Testis (tissue), 3 donors: ENCODE results near the gene DDN. TPM values are rescaled to one million over a fixed set of nuclear protein-coding genes. Genes with fewer than 3 reads are reported as not detected.

Experiments
- DNase-seq: peaks from one replicate; pipeline ENCODE4 v3.0.0-alpha.2; 2019
- H3K27ac ChIP-seq, 2 donors: fragments of 200-600 bp; sonication (generic); one replicate each; pipeline ENCODE4 v1.5.1; 2019
- H3K27me3 ChIP-seq: fragments of 200-600 bp; sonication (generic); one replicate; pipeline ENCODE4 v1.5.1; 2019
- H3K36me3 ChIP-seq: fragments of 200-600 bp; sonication (generic); one replicate; pipeline ENCODE4 v1.5.1; 2017; ENCODE audit warnings: low read depth; ENCODE audit errors: missing control alignments
- H3K4me1 ChIP-seq: fragments of 200-600 bp; sonication (generic); one replicate; pipeline ENCODE4 v1.5.1; 2019
- H3K4me3 ChIP-seq, 2 donors: fragments of 200-600 bp; sonication (generic); one replicate each; pipeline ENCODE4 v1.5.1; 2017 to 2019
- H3K9me3 ChIP-seq: fragments of 200-600 bp; sonication (generic); one replicate; pipeline ENCODE4 v1.5.1; 2017
- CTCF ChIP-seq, 3 experiments: fragments of 450-650 bp in 2 of 3; fragments of 200-600 bp in 1 of 3; sonication (generic) in 1 of 3; IDR thresholded peaks; one replicate each; pipeline ENCODE4 v1.5.1; 2016 to 2019; ENCODE audit warnings: antibody characterized with exemption in 3 of 3, mild to moderate bottlenecking in 2 of 3, moderate library complexity in 1 of 3
- POLR2A ChIP-seq: fragments of 450-650 bp; IDR thresholded peaks from one replicate; pipeline ENCODE4 v1.6.1; 2017; ENCODE audit warnings: antibody characterized with exemption, mild to moderate bottlenecking, moderate library complexity
- WGBS, 2 donors: methylation state at CpG; one replicate each; pipeline ENCODE4 v1.1.5; 2018; 5-methylcytosine and 5-hydroxymethylcytosine counted together
- intact Hi-C: fragments of 100-400 bp; cut with DNase I; formaldehyde crosslinking; loops from one replicate; pipeline ENCODE4 v1.15.1; 2023; ENCODE audit warnings: low total_unique reads
- polyA plus RNA-seq: library from polyadenylated mRNA; stranded (reverse); fragments of 350-450 nt; fragmentation: Illumina TruSeq; extraction: RNeasy Lipid Tissue Mini Kit (QIAGEN cat#74804); gene quantifications from one replicate; pipeline ENCODE4 v1.2.3, GENCODE V29; 2014; ENCODE audit warnings: low read depth, low replicate concordance; ENCODE audit not compliant: insufficient read depth
- total RNA-seq, 2 donors: library from RNA; depleted of rRNA; stranded (reverse); fragments of >200 nt; gene quantifications; one replicate each; pipeline ENCODE4 v1.2.3, GENCODE V29; 2016

DDN gene
- total and polyA plus RNA-seq, 3 donors from 2014 or later, result 0.31 to 0.96 (median 0.55) TPM

- Histone ChIP-seq H3K36me3 (no peaks in the 10 kb centered on the region), H3K4me1 (no peaks in the 10 kb centered on the region), H3K27me3 (no peaks in the 10 kb centered on the region), H3K27ac (no peak overlapping the region), H3K9me3 (no peaks in the 10 kb centered on the region), H3K4me3 (no peak overlapping the region)
- no peak for DNase-seq
- intact Hi-C loops, result no loop called here
- 94% methylated on average over 6 of the region's 8 CpGs; no CpG with 5 or more reads in 1 of the 2 donors for WGBS, 2 donors
- no peak for TF ChIP-seq POLR2A
- TF ChIP-seq CTCF (IDR thresholded peaks at IDR 0.05), result no peak
These were observed 32.5 kb upstream of the DDN start for GRCh38 chr12:49031573-49032161.

- TF ChIP-seq POLR2A, result no peak
- TF ChIP-seq CTCF (IDR thresholded peaks at IDR 0.05), result no peak
- Histone ChIP-seq H3K27ac (no peak overlapping the region), H3K4me1 (no peaks in the 10 kb centered on the region), H3K9me3 (no peaks in the 10 kb centered on the region), H3K27me3 (no peaks in the 10 kb centered on the region), H3K36me3 (no peaks in the 10 kb centered on the region), H3K4me3 (no peak overlapping the region)
- intact Hi-C loops, result no loop called here
- 95% methylated on average over 18 to 19 of the region's 19 CpGs for WGBS, 2 donors
- no peak for DNase-seq
These were observed 31.8 kb upstream of the DDN start for GRCh38 chr12:49030714-49031572.

DNA sequence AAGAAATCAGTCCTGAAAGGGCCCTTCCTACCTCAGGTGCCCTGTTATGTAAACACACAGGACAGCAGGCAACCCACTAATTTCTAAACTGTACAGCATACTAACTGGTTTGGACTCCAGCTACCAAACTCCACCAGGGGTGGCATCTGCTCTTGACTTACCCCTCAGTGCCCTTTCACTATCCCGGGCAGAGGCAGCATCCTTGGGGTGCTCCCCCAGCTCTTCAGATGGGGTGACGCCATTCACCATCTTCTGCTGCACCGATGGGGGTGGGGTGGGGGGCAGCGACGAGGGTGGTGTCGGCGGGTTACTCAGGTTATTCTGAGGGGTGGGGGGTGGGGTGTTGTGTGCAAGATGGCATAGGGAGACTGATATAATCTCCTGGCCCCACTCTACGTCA lies 30.9 kb upstream of the DDN start:
- Histone ChIP-seq H3K4me1 (no peaks in the 10 kb centered on the region), H3K36me3 (no peaks in the 10 kb centered on the region), H3K27ac (no peak overlapping the region), H3K27me3 (no peaks in the 10 kb centered on the region), H3K4me3 (no peak overlapping the region), H3K9me3 (no peaks in the 10 kb centered on the region)
- no peak for TF ChIP-seq POLR2A
- TF ChIP-seq CTCF (IDR thresholded peaks at IDR 0.05), result no peak
- intact Hi-C loops, result no loop called here
- 89 to 92% methylated on average over 8 of the region's 8 CpGs for WGBS, 2 donors
- DNase-seq, result no peak

GRCh38 chr12:49028666-49029275 lies 29.6 kb upstream of the DDN start:
- no peak for DNase-seq
- no peaks in the 10 kb centered on the region for H3K9me3 ChIP-seq
- no peaks in the 10 kb centered on the region for H3K27me3 ChIP-seq
- H3K36me3 ChIP-seq, result no peaks in the 10 kb centered on the region
- H3K4me1 ChIP-seq, result no peaks in the 10 kb centered on the region
- 90 to 97% methylated on average over 10 of the region's 10 CpGs for WGBS, 2 donors
- intact Hi-C loops, result no loop called here
- no peak overlapping the region for H3K4me3 ChIP-seq
- H3K27ac ChIP-seq, result no peak overlapping the region
- no peak for TF ChIP-seq CTCF (IDR thresholded peaks at IDR 0.05)
- no peak for TF ChIP-seq POLR2A
